Measurements from ENCODE around the gene GNB3. TPM values are rescaled to one million over a fixed set of nuclear protein-coding genes. Genes with fewer than 3 reads are reported as not detected.

The GNB3 gene
- total RNA-seq, 2 donors from 2014 or later = 0.26 to 0.45 TPM

DNA sequence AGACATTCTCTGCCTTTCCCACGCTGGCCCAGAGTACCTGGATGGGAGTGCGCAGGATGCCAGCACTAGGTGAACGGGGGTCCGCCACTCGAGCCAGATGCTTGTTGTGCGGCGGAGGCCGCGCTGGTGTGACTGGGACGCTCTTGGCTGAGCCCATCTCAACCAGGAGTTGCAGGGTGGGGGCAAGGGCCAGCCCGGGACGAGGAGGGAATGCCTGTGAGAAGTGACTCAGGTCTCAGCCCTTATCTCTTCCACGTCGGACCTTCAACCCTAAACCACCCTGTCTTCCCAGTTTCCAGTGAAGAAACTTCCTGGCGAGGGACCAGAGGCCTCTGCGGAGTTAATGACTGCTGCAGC lies 10.0 kb downstream of the GNB3 start:
- ATAC-seq (no peak), DNase-seq (no peak)
- no peaks in the 10 kb centered on the region for H3K36me3 Mint-ChIP-seq (ENCODE audit: low read depth)
- H3K9me3 ChIP-seq (ENCODE audit: control insufficient read depth, low read length, poor library complexity, severe bottlenecking) = no peaks in the 10 kb centered on the region
- H3K27me3 Mint-ChIP-seq = no peaks in the 10 kb centered on the region
- H3K4me1 Mint-ChIP-seq = peaks cover 31% of the 10 kb centered on the region
- H3K4me3 Mint-ChIP-seq = peak overlapping the region; percentile 28
- peak overlapping the region; percentile 94 for H3K27ac Mint-ChIP-seq

DNA sequence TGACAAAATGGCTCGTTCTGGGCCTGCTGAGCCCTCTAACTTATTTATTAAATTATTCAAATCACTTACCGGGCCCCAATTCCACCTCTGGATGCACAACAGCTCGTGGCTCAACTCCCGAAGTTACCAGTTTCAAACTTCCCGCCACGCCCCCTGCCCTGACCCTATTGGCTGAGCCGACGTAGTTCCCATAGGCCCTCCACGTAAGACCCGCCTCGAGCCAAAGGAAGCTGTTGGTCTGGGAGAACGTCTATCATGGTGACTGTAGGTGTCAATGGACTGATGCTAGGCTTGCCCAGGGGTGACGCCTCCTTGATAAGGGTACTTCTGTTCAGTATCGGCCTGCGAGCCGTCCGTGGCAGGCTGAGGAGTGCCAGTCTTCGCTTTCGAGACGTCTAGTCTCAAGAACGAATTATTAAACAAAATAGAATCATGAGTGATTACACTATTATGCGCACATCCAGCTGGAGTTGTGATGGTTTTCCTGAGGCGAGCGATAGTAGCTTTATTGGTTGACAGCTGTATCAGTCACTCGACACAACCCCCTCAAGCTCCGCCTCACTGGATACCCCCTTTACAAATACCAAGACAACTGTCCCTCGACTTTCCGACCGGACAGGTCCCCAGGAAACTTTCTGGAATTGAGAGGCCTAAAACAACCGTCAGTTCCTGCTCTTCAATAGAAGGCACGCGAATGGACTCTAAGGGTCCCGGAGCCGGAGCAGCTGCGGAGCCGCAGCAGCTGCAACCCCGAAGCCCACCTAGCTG lies 10.6 kb downstream of the GNB3 start, which contains the start of gene CDCA3:
Gene CDCA3 (minus strand): TSS at position 134 of the 768 bp plus-strand sequence. CDS start 334 bp downstream, outside the sequence.
- no peaks in the 10 kb centered on the region for H3K9me3 ChIP-seq (ENCODE audit: control insufficient read depth, low read length, poor library complexity, severe bottlenecking)
- H3K36me3 Mint-ChIP-seq (ENCODE audit: low read depth) = no peaks in the 10 kb centered on the region
- ATAC-seq (peak; percentile 55), DNase-seq (peak; percentile 79 to 84 (median 83))
- H3K27ac Mint-ChIP-seq = peak within 1 kb of the TSS; percentile 94
- H3K4me3 Mint-ChIP-seq = peak within 1 kb of the TSS; percentile 95
- H3K27me3 Mint-ChIP-seq = no peaks in the 10 kb centered on the region
- H3K4me1 Mint-ChIP-seq = peaks cover 31% of the 10 kb centered on the region

DNA sequence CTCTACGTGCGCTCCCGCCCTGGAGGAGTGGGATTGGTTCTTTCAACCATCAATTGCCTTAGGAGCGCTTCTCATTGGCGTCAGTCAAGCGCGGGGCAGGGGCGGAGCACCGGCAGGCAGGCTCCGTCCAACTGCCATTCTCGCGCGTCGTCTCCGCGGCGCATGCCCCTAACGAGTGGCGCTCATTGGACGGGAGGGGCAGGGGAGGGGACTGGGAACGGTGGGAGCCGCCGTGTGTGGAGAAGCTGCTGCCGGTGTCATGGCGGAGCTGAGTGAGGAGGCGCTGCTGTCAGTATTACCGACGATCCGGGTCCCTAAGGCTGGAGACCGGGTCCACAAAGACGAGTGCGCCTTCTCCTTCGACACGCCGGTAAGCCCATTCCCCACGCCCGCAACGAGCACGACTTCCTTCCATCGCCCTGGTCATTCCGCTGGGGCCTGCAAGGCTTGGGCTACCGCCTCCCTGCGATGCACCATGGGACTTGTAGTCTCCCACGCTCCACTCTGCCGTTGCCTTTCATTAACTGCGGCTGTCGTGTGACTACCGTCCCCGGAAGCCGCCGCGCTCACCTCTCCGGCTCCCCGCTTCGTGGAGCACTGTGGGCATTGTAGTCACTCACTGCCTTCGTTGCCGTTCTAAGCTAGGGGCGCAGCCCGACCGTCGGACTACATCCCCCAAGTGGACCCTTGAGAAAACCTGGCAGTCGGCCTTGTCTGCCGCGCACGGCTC lies 11.4 kb downstream of the GNB3 start, which contains the start of gene USP5:
Gene USP5 (plus strand): TSS at position 230 of the 730 bp plus-strand sequence. CDS start 30 bp downstream, at position 260.
- H3K27ac Mint-ChIP-seq = peak within 1 kb of the TSS; percentile 94
- peak within 1 kb of the TSS; percentile 95 for H3K4me3 Mint-ChIP-seq
- peak; percentile 94 to 97 (median 97) for DNase-seq
- H3K36me3 Mint-ChIP-seq (ENCODE audit: low read depth) = no peaks in the 10 kb centered on the region
- peaks cover 31% of the 10 kb centered on the region for H3K4me1 Mint-ChIP-seq
- no peaks in the 10 kb centered on the region for H3K27me3 Mint-ChIP-seq
- H3K9me3 ChIP-seq (ENCODE audit: control insufficient read depth, low read length, poor library complexity, severe bottlenecking) = no peaks in the 10 kb centered on the region
- ATAC-seq = peak; percentile 81

DNA sequence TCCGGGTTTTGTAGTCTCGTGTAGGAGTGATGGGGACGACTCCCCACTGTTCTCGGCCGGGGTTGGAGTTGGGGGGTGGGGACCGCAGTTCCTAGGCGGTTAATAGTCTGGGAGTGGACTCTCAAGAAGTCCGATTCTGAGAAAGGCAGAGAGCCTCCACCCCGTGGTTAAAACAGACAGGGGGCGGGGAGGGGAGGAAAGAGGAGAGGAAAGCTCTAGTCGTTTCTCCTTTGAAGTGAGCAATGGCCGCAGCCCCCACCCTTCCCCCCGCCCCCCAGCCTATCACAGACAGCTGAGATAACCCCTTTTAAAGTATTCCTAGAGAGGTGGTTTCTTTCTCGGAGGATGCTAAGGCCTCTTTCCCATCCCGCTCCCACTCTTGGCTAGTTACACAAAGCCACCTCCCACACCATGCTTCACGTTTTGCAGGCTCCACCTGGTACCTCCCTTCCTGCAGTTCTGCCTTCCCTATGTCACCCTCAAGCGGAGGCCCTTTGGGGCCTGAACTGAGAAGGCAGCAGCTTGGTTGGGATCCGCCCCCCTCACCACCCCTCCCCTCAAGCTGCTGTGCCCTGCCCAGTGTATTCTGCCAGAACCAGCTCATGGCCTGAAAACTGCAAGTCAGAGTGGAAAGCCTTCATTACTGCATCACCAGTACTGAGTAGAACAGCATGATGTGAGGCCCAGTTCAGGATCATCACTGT lies 12.1 kb downstream of the GNB3 start:
- peak; percentile 4 for ATAC-seq

DNA sequence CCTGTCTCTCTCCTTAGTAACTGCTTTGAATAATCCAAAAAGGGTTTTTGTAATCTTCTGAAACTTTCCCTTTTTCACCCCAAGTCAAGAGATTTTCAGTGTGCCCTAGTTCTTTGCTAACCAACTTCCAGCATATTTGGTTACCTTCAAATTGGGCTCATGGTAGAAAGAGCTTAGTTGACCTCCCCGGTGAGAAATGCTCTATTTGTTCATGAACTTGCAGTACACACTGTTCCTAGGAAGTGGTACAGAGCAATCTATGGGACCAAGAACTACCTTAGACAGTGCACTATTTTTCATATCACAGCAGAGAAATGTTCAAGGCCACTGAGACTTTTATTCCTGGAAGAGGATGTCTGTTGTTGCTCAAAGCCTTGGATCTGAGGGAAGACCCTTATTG lies 12.9 kb downstream of the GNB3 start:
- H3K4me1 Mint-ChIP-seq = peaks cover 28% of the 10 kb centered on the region
- no peak for ATAC-seq

More for the DNA sequence above, 12.1 kb downstream of the GNB3 start:
- H3K27me3 Mint-ChIP-seq = no peaks in the 10 kb centered on the region
- peaks cover 5% of the 10 kb centered on the region for H3K36me3 Mint-ChIP-seq (ENCODE audit: low read depth)
- peak overlapping the region; percentile 94 for H3K27ac Mint-ChIP-seq
- H3K4me3 Mint-ChIP-seq = peak overlapping the region; percentile 95
- H3K4me1 Mint-ChIP-seq = peaks cover 28% of the 10 kb centered on the region
- peak; percentile 42 to 60 (median 45) for DNase-seq
- no peaks in the 10 kb centered on the region for H3K9me3 ChIP-seq (ENCODE audit: control insufficient read depth, low read length, poor library complexity, severe bottlenecking)

DNA sequence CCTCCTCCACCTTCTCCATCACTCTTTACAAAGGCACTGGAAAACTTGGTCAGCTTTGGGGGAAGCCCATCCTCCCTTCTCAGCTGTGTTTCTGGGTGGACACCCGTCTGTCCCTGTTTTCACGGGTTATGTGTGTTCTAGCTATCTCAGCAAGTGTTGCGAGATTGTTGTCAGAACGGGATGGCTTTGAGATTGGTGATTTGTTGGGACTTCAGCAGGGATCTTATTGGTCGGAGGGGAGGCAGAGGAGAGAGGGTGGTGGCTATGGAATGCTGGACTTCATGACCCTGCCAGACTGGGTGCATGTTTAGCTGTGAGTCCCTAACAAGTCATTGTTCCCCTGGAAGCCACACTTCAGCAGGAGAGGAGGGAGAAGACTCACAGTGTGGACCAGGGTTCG lies 13.3 kb downstream of the GNB3 start:
- Mint-ChIP-seq H3K4me3 (no peak overlapping the region), H3K27me3 (no peaks in the 10 kb centered on the region), H3K27ac (peak overlapping the region; percentile 94), H3K36me3 (ENCODE audit: low read depth) (peaks cover 5% of the 10 kb centered on the region), H3K4me1 (peaks cover 28% of the 10 kb centered on the region)
- no peak for DNase-seq
- H3K9me3 ChIP-seq (ENCODE audit: control insufficient read depth, low read length, poor library complexity, severe bottlenecking) = no peaks in the 10 kb centered on the region
- ATAC-seq = no peak

More for the DNA sequence above, 12.9 kb downstream of the GNB3 start:
- no peaks in the 10 kb centered on the region for H3K9me3 ChIP-seq (ENCODE audit: control insufficient read depth, low read length, poor library complexity, severe bottlenecking)
- H3K36me3 Mint-ChIP-seq (ENCODE audit: low read depth) = peaks cover 5% of the 10 kb centered on the region
- DNase-seq = no peak
- peak overlapping the region; percentile 94 for H3K27ac Mint-ChIP-seq
- H3K4me3 Mint-ChIP-seq = peak overlapping the region; percentile 95
- no peaks in the 10 kb centered on the region for H3K27me3 Mint-ChIP-seq

DNA sequence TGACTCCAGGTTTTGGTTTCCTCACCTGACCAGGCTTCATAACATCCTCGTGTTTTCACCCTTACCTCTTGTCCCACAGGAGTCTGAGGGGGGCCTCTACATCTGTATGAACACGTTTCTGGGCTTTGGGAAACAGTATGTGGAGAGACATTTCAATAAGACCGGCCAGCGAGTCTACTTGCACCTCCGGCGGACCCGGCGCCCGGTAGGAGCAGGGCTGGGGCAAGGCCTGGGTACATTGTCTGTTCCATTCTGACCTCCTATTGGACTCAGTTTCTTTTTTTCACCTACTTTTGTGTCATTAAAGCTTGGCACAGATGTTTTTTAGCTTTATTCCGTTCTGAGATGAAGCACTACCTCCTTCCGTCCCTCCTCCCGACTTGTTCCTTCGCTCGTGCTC lies 14.6 kb downstream of the GNB3 start:
- peaks cover 23% of the 10 kb centered on the region for H3K4me1 Mint-ChIP-seq
- DNase-seq (no peak), ATAC-seq (no peak)
- H3K9me3 ChIP-seq (ENCODE audit: control insufficient read depth, low read length, poor library complexity, severe bottlenecking) = no peaks in the 10 kb centered on the region
- no peaks in the 10 kb centered on the region for H3K27me3 Mint-ChIP-seq
- H3K27ac Mint-ChIP-seq = peak overlapping the region; percentile 21
- H3K36me3 Mint-ChIP-seq (ENCODE audit: low read depth) = peaks cover 5% of the 10 kb centered on the region
- no peak overlapping the region for H3K4me3 Mint-ChIP-seq

DNA sequence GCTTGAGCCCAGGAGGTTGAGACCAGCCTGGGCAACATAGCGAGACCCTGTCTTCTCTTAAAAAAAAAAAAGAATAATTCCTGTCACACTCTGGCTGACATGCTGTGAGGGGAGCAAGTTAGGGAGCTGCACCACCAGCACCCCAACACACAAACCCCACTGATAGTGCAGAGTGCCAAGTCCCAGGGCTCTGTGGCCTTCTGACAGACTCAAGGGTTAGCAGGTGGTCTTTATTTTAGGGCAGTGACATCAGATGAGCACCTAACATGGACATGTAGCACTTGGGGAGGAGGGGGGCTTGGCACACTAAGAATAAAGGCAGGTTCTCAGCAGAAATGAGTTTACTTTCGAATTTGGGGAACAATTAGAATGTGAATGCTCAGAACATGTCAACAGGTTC lies 18.1 kb downstream of the GNB3 start:
- H3K4me1 Mint-ChIP-seq = peaks cover 7% of the 10 kb centered on the region
- H3K4me3 Mint-ChIP-seq = no peak overlapping the region
- H3K36me3 Mint-ChIP-seq (ENCODE audit: low read depth) = peaks cover 5% of the 10 kb centered on the region
- H3K27me3 Mint-ChIP-seq = no peaks in the 10 kb centered on the region
- DNase-seq (no peak), ATAC-seq (no peak)
- no peak overlapping the region for H3K27ac Mint-ChIP-seq
- H3K9me3 ChIP-seq (ENCODE audit: control insufficient read depth, low read length, poor library complexity, severe bottlenecking) = no peaks in the 10 kb centered on the region

DNA sequence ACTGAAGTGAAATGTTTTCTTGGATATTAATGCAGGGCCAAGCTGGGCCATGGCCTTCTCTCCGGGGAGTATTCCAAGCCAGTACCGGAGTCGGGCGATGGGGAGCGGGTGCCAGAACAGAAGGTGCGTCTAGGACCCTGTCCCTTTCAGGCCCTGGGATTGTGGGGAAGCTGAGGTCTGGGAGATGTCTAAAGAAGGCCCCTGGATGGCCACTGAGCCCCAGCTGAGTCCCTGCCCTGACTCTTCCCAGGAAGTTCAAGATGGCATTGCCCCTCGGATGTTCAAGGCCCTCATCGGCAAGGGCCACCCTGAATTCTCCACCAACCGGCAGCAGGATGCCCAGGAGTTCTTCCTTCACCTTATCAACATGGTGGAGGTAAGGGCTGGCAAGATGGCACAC lies 19.4 kb downstream of the GNB3 start:
- H3K9me3 ChIP-seq (ENCODE audit: control insufficient read depth, low read length, poor library complexity, severe bottlenecking) = no peaks in the 10 kb centered on the region
- DNase-seq (no peak), ATAC-seq (no peak)
- no peaks in the 10 kb centered on the region for H3K27me3 Mint-ChIP-seq
- no peak overlapping the region for H3K4me3 Mint-ChIP-seq
- peaks cover 7% of the 10 kb centered on the region for H3K36me3 Mint-ChIP-seq (ENCODE audit: low read depth)
- peaks cover 3% of the 10 kb centered on the region for H3K4me1 Mint-ChIP-seq
- peak overlapping the region; percentile 34 for H3K27ac Mint-ChIP-seq

DNA sequence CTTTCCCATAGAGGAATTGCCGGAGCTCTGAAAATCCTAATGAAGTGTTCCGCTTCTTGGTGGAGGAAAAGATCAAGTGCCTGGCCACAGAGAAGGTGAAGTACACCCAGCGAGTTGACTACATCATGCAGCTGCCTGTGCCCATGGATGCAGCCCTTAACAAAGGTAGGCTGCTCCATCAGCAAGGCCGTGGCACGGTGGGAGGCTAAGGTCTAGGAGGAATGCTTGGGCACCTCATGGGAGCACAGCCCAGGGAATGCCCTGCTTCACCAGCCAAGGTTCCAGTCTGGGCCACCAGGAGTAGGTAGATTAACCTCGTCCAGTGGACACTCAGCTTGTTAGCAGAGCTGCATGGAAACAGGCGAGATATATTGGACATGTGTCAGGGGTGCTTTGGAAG lies 20.2 kb downstream of the GNB3 start:
- Mint-ChIP-seq H3K4me3 (no peak overlapping the region), H3K27me3 (no peaks in the 10 kb centered on the region), H3K36me3 (ENCODE audit: low read depth) (peaks cover 8% of the 10 kb centered on the region), H3K4me1 (peaks cover 3% of the 10 kb centered on the region), H3K27ac (peak overlapping the region; percentile 34)
- H3K9me3 ChIP-seq (ENCODE audit: control insufficient read depth, low read length, poor library complexity, severe bottlenecking) = no peaks in the 10 kb centered on the region
- ATAC-seq (no peak), DNase-seq (no peak)

DNA sequence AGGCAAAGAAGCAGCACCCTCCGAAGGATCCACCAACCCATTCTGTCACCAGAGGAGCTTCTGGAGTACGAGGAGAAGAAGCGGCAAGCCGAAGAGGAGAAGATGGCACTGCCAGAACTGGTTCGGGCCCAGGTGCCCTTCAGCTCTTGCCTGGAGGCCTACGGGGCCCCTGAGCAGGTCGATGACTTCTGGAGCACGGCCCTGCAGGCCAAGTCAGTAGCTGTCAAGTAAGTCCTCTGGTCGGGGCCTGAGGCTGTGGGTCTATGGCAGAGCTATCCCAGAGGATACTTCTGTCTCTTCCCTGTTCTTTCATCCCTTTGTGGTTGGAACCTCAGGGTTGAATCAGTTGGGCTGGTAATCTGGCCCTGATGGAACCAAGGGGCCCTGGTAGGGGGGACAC lies 20.7 kb downstream of the GNB3 start:
- Mint-ChIP-seq H3K36me3 (ENCODE audit: low read depth) (peaks cover 8% of the 10 kb centered on the region), H3K27ac (peak overlapping the region; percentile 14), H3K27me3 (no peaks in the 10 kb centered on the region), H3K4me3 (no peak overlapping the region), H3K4me1 (peaks cover 3% of the 10 kb centered on the region)
- no peaks in the 10 kb centered on the region for H3K9me3 ChIP-seq (ENCODE audit: control insufficient read depth, low read length, poor library complexity, severe bottlenecking)
- ATAC-seq (no peak), DNase-seq (no peak)

DNA sequence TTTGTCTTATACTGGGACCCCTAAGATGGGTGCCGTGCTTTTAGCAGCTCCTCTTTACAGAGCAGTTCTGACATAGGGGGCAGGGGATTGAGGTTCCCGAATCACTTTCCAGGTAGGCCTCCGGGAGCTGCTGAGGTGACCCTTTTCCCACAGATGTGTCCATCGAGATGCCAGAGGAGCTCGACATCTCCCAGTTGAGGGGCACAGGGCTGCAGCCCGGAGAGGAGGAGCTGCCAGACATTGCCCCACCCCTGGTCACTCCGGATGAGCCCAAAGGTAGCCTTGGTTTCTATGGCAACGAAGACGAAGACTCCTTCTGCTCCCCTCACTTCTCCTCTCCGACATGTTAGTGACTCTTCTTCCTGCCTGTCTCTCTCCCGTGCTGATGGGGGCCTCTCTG lies 22.3 kb downstream of the GNB3 start:
- H3K4me3 Mint-ChIP-seq = no peak overlapping the region
- H3K27me3 Mint-ChIP-seq = no peaks in the 10 kb centered on the region
- no peaks in the 10 kb centered on the region for H3K9me3 ChIP-seq (ENCODE audit: control insufficient read depth, low read length, poor library complexity, severe bottlenecking)
- peaks cover 2% of the 10 kb centered on the region for H3K36me3 Mint-ChIP-seq (ENCODE audit: low read depth)
- DNase-seq (no peak), ATAC-seq (no peak)
- peak overlapping the region; percentile 79 for H3K27ac Mint-ChIP-seq
- peaks cover 11% of the 10 kb centered on the region for H3K4me1 Mint-ChIP-seq
